Measurements from ENCODE around the gene ITGA11.

DNA sequence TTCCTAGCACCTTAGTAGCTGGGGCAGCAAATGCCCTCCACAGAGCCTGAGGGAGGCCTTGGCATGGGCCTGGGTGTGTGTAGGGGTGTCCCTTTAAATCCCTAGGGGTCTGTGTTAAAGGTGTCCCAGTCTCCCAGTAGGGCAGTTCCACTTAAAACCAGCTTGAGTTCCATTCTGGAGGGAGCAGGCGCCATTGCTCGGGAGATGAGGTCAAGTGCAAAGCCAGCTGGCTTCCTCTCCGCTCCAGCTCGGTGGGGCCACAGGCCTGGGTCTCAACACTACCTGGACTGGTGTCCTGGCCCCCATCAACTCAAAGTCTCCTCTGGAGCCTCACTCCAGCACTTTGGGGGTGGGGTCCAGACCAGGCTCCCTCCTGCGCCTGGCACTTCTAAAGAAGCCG lies 129.2 kb downstream of the ITGA11 start:
- TF ChIP-seq, protein P1, sequence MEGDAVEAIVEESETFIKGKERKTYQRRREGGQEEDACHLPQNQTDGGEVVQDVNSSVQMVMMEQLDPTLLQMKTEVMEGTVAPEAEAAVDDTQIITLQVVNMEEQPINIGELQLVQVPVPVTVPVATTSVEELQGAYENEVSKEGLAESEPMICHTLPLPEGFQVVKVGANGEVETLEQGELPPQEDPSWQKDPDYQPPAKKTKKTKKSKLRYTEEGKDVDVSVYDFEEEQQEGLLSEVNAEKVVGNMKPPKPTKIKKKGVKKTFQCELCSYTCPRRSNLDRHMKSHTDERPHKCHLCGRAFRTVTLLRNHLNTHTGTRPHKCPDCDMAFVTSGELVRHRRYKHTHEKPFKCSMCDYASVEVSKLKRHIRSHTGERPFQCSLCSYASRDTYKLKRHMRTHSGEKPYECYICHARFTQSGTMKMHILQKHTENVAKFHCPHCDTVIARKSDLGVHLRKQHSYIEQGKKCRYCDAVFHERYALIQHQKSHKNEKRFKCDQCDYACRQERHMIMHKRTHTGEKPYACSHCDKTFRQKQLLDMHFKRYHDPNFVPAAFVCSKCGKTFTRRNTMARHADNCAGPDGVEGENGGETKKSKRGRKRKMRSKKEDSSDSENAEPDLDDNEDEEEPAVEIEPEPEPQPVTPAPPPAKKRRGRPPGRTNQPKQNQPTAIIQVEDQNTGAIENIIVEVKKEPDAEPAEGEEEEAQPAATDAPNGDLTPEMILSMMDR (IDR thresholded peaks at IDR 0.05) = no peak
- TF ChIP-seq EP300 (IDR thresholded peaks at IDR 0.05) (no peak), POLR2A (IDR thresholded peaks at IDR 0.05) (no peak)

Measured in ovary (tissue), 3 donors.